Hepatocyte (in vitro differentiated cells): Measurements from ENCODE around the gene CBR1. TPM values are rescaled to one million over a fixed set of nuclear protein-coding genes. Genes with fewer than 3 reads are reported as not detected.

ENCODE experiments used
- DNase-seq: peaks from one replicate; pipeline ENCODE4 v3.0.0-alpha.2; 2016; ENCODE audit warnings: low spot score
- H2AFZ ChIP-seq: fragments of 200-600 bp; sonication (generic); 2 replicates; pipeline ENCODE4 v1.6.0; 2016; ENCODE audit warnings: antibody characterized with exemption, mild to moderate bottlenecking
- H3K27ac ChIP-seq: fragments of 200-600 bp; sonication (generic); 2 replicates; pipeline ENCODE4 v1.5.1; 2016; ENCODE audit warnings: mild to moderate bottlenecking
- H3K27me3 ChIP-seq: fragments of 200-600 bp; sonication (generic); 2 replicates; pipeline ENCODE4 v1.6.1; 2016
- H3K36me3 ChIP-seq: fragments of 200-600 bp; sonication (generic); replicated peaks from 2 replicates; pipeline ENCODE4 v1.5.1; 2016; ENCODE audit warnings: low read depth; ENCODE audit not compliant: insufficient read depth
- H3K4me1 ChIP-seq: fragments of 200-600 bp; sonication (generic); 2 replicates; pipeline ENCODE4 v1.5.1; 2016; ENCODE audit warnings: mild to moderate bottlenecking, moderate library complexity; ENCODE audit not compliant: insufficient read depth
- H3K4me2 ChIP-seq: fragments of 200-600 bp; sonication (generic); 2 replicates; pipeline ENCODE4 v1.6.0; 2016
- H3K4me3 ChIP-seq: fragments of 200-600 bp; sonication (generic); 2 replicates; pipeline ENCODE4 v1.5.1; 2016; ENCODE audit warnings: mild to moderate bottlenecking
- H3K79me2 ChIP-seq: fragments of 200-600 bp; sonication (generic); 2 replicates; pipeline ENCODE4 v1.6.0; 2017; ENCODE audit warnings: mild to moderate bottlenecking
- H3K9me2 ChIP-seq: fragments of 200-600 bp; sonication (generic); replicated peaks from 2 replicates; pipeline ENCODE4 v1.6.0; 2017; ENCODE audit warnings: mild to moderate bottlenecking; ENCODE audit not compliant: insufficient read depth
- H3K9me3 ChIP-seq: fragments of 200-600 bp; sonication (generic); 2 replicates; pipeline ENCODE4 v1.5.1; 2016; ENCODE audit warnings: low read depth, mild to moderate bottlenecking
- H4K20me1 ChIP-seq: fragments of 200-600 bp; sonication (generic); 2 replicates; pipeline ENCODE4 v1.6.0; 2016; ENCODE audit warnings: mild to moderate bottlenecking; ENCODE audit not compliant: insufficient read depth, poor library complexity, severe bottlenecking
- CTCF ChIP-seq: fragments of 200-600 bp; sonication (generic); IDR thresholded peaks from 2 replicates; pipeline ENCODE4 v1.5.1; 2016; ENCODE audit warnings: antibody characterized with exemption, mild to moderate bottlenecking; ENCODE audit not compliant: poor library complexity
- EZH2 ChIP-seq: fragments of 200-600 bp; sonication (generic); IDR thresholded peaks from 2 replicates; pipeline ENCODE4 v1.6.1; 2016; ENCODE audit warnings: antibody characterized with exemption, mild to moderate bottlenecking, borderline replicate concordance
- EZH2phosphoT487 ChIP-seq: fragments of 200-600 bp; sonication (generic); IDR thresholded peaks from one replicate; pipeline ENCODE4 v1.6.1; 2018; ENCODE audit warnings: antibody characterized with exemption, mild to moderate bottlenecking, low read depth, moderate library complexity; ENCODE audit not compliant: unreplicated experiment, severe bottlenecking
- WGBS: methylation state at CpG from one replicate; pipeline ENCODE4 v1.1.6; 2016; ENCODE audit warnings: low lambda C conversion rate; ENCODE audit errors: missing lambda C conversion rate; 5-methylcytosine and 5-hydroxymethylcytosine counted together
- polyA plus RNA-seq: library from polyadenylated mRNA; unstranded; fragments of >200 nt; fragmentation: Nextera tagmentation; extraction: Ambion mirVana; gene quantifications from 2 replicates; pipeline ENCODE4 v1.2.1, GENCODE V29; 2016
- total RNA-seq: library from RNA; depleted of rRNA; stranded (reverse); fragments of >200 nt; gene quantifications from 2 replicates; pipeline ENCODE4 v1.2.3, GENCODE V29; 2014

CBR1 gene
- total and polyA plus RNA-seq, 2 experiments from 2014 or later: 113 to 130 TPM

- H3K4me3 ChIP-seq: peak overlapping the region; percentile 81
- no peaks in the 10 kb centered on the region for H4K20me1 ChIP-seq
- H3K9me3 ChIP-seq: no peaks in the 10 kb centered on the region
- H3K79me2 ChIP-seq: peaks cover 28% of the 10 kb centered on the region
- no peak for TF ChIP-seq CTCF
- TF ChIP-seq EZH2: no peak
- TF ChIP-seq EZH2phosphoT487: no peak
- peak overlapping the region; percentile 78 for H3K4me2 ChIP-seq
- H3K4me1 ChIP-seq: peaks cover 11% of the 10 kb centered on the region
- no peaks in the 10 kb centered on the region for H3K27me3 ChIP-seq
- no peaks in the 10 kb centered on the region for H3K36me3 ChIP-seq
- no peaks in the 10 kb centered on the region for H3K9me2 ChIP-seq
- peak overlapping the region; percentile 92 for H3K27ac ChIP-seq
- WGBS: under 1% methylated on average over 34 of the region's 34 CpGs
- peak; percentile 70 for DNase-seq
- H2AFZ ChIP-seq: peak overlapping the region; percentile 47
Measured at GRCh38 chr21:36059823-36060158, 10.0 kb upstream of the CBR1 start.

GRCh38 chr21:36060159-36060921 lies 9.5 kb upstream of the CBR1 start, which contains the start of gene SETD4:
TSS of gene SETD4 (minus strand) at chr21:36060526. CDS start at chr21:36058888, 1,638 bp downstream.
- Histone ChIP-seq H2AFZ (peak within 1 kb of the TSS; percentile 47), H4K20me1 (no peaks in the 10 kb centered on the region), H3K27ac (peak within 1 kb of the TSS; percentile 92), H3K79me2 (peaks cover 28% of the 10 kb centered on the region), H3K4me3 (peak within 1 kb of the TSS; percentile 81), H3K4me1 (peaks cover 11% of the 10 kb centered on the region), H3K9me3 (no peaks in the 10 kb centered on the region), H3K9me2 (no peaks in the 10 kb centered on the region), H3K27me3 (no peaks in the 10 kb centered on the region), H3K36me3 (no peaks in the 10 kb centered on the region), H3K4me2 (peak within 1 kb of the TSS; percentile 78)
- no peak for TF ChIP-seq CTCF
- WGBS: under 1% methylated on average over 55 of the region's 57 CpGs
- peak; percentile 95 for DNase-seq

- H3K9me3 ChIP-seq: no peaks in the 10 kb centered on the region
- no peaks in the 10 kb centered on the region for H3K36me3 ChIP-seq
- DNase-seq: no peak
- no peaks in the 10 kb centered on the region for H3K9me2 ChIP-seq
- H3K79me2 ChIP-seq: peaks cover 28% of the 10 kb centered on the region
- TF ChIP-seq EZH2phosphoT487 (no peak), EZH2 (no peak), CTCF (no peak)
- H2AFZ ChIP-seq: peak overlapping the region; percentile 47
- no peak overlapping the region for H3K27ac ChIP-seq
- peak overlapping the region; percentile 81 for H3K4me3 ChIP-seq
- H3K4me2 ChIP-seq: no peak overlapping the region
- H4K20me1 ChIP-seq: no peaks in the 10 kb centered on the region
- peaks cover 11% of the 10 kb centered on the region for H3K4me1 ChIP-seq
- 96% methylated on average over 2 of the region's 2 CpGs for WGBS
- H3K27me3 ChIP-seq: no peaks in the 10 kb centered on the region
Measured at GRCh38 chr21:36061445-36061844, 8.4 kb upstream of the CBR1 start.
